C4-2B (cell line): ENCODE results near the gene DGKD.

Source experiments
- H3K27ac ChIP-seq: fragments of 450-650 bp; 2 replicates; pipeline ENCODE4 v1.5.1; 2017
- CTCF ChIP-seq: fragments of 450-650 bp; conservative IDR thresholded peaks from 2 replicates; pipeline ENCODE4 v1.5.1; 2017; ENCODE audit warnings: mild to moderate bottlenecking
- ZFX ChIP-seq: fragments of 450-650 bp; IDR thresholded peaks from 2 replicates; pipeline ENCODE4 v1.6.1; 2017

The DGKD gene

GRCh38 chr2:233399306-233400225 lies 45.3 kb downstream of the DGKD start:
- TF ChIP-seq ZFX, result no peak
- TF ChIP-seq CTCF, result no peak
- H3K27ac ChIP-seq, result no peak overlapping the region

- H3K27ac ChIP-seq, result no peak overlapping the region
- no peak for TF ChIP-seq CTCF
- TF ChIP-seq ZFX, result no peak
Measured at GRCh38 chr2:233400341-233400740, 46.0 kb downstream of the DGKD start.

- H3K27ac ChIP-seq, result no peak overlapping the region
- TF ChIP-seq ZFX, result no peak
- TF ChIP-seq CTCF, result no peak
Measured at GRCh38 chr2:233400961-233401360, 46.7 kb downstream of the DGKD start.

- no peak overlapping the region for H3K27ac ChIP-seq
- TF ChIP-seq CTCF (no peak), ZFX (no peak)
Measured at GRCh38 chr2:233402346-233402745, 48.1 kb downstream of the DGKD start.

GRCh38 chr2:233402789-233403188 lies 48.5 kb downstream of the DGKD start:
- TF ChIP-seq ZFX (no peak), CTCF (no peak)
- no peak overlapping the region for H3K27ac ChIP-seq

GRCh38 chr2:233404222-233404621 lies 49.9 kb downstream of the DGKD start:
- H3K27ac ChIP-seq, result no peak overlapping the region
- TF ChIP-seq ZFX, result no peak
- TF ChIP-seq CTCF, result peak; percentile 50

GRCh38 chr2:233406865-233407264 lies 52.6 kb downstream of the DGKD start:
- TF ChIP-seq CTCF (no peak), ZFX (no peak)
- no peak overlapping the region for H3K27ac ChIP-seq
